HepG2 (cell line): ENCODE results near the gene CIAO3. TPM values are rescaled to one million over a fixed set of nuclear protein-coding genes. Genes with fewer than 3 reads are reported as not detected.
A peak's percentile ranks its signal among the peaks of the same experiment; 100 is the strongest.

Experiments used
- ATAC-seq: fragments of 200-7000 bp; cut with Tn5 transposase; 3 replicates; pipeline ENCODE4 v1.9.1; 2020; ENCODE audit warnings: mild to moderate bottlenecking, moderate library complexity
- BruUV-seq: library from RNA; stranded (reverse); fragments of 400-500 nt; replicated peaks from 2 replicates; lab custom pipeline; 2021; lab: Mats Ljungman, UMichigan
- CTCF ChIA-PET: fragments of 300-600 bp; formaldehyde crosslinking; extraction: SDS; loops from one replicate; lab custom pipeline; 2021; ENCODE audit warnings: low total read pairs, inconsistent platforms, low intra/inter-chr PET ratio; lab: Yijun Ruan, JAX
- POLR2A ChIA-PET: fragments of 350-600 bp; sonication (Branson Sonifier 250); formaldehyde crosslinking; loops from one replicate; lab custom pipeline; 2020; ENCODE audit warnings: antibody characterized with exemption, inconsistent platforms; lab: Yijun Ruan, JAX
- DNase-seq: peaks from one replicate; pipeline ENCODE4 v3.0.0-alpha.2; 2015; ENCODE audit warnings: low spot score
- FAIRE-seq: peaks from 3 replicates; lab custom pipeline; 2011; peaks lifted over from hg19 to GRCh38; lab: Jason Lieb, UNC
- H2AFZ ChIP-seq: one replicate; pipeline ENCODE4 v1.6.1; 2011; ENCODE audit warnings: low read length, inconsistent platforms
- H3K27ac ChIP-seq: fragments of 300-600 bp; 3 replicates; pipeline ENCODE4 v1.8.0; 2011; ENCODE audit warnings: mixed run types, mild to moderate bottlenecking, mixed read lengths, low read length, inconsistent platforms; ENCODE audit not compliant: insufficient read depth; ENCODE audit errors: extremely low read length
- H3K27me3 ChIP-seq, 2 experiments: fragments of 200-600 bp in 1 of 2; 2 replicates in 1 of 2; 3 replicates in 1 of 2; pipeline versions ENCODE4 v1.6.0 to v1.8.0; 2011; ENCODE audit warnings: low read length in 2 of 2, mild to moderate bottlenecking in 2 of 2, moderate library complexity in 2 of 2, inconsistent platforms in 1 of 2; ENCODE audit not compliant: insufficient read depth in 2 of 2, control insufficient read depth in 1 of 2
- H3K36me3 ChIP-seq, 2 experiments: fragments of 200-600 bp in 1 of 2; replicated peaks in 1 of 2; 2 replicates in 1 of 2; 3 replicates in 1 of 2; pipeline versions ENCODE4 v1.5.1 to v1.8.0; 2011; ENCODE audit warnings: low read length in 2 of 2, inconsistent platforms in 1 of 2; ENCODE audit not compliant: insufficient read depth in 2 of 2, control insufficient read depth in 1 of 2
- H3K4me1 ChIP-seq: 2 replicates; pipeline ENCODE4 v1.5.1; 2012; ENCODE audit warnings: low read length, inconsistent platforms; ENCODE audit not compliant: insufficient read depth
- H3K4me2 ChIP-seq: 2 replicates; pipeline ENCODE4 v1.6.0; 2011; ENCODE audit warnings: low read depth, low read length, inconsistent platforms
- H3K4me3 ChIP-seq, 3 experiments: fragments of 200-600 bp in 1 of 3; sonication (generic), shearing (Covaris generic) in 1 of 3; replicated peaks in 1 of 3; 2 replicates each; pipeline ENCODE4 v1.5.1; 2011 to 2016; ENCODE audit warnings: low read length in 3 of 3, inconsistent platforms in 2 of 3, low read depth in 2 of 3, mild to moderate bottlenecking in 2 of 3, control low read depth in 1 of 3, mixed read lengths in 1 of 3; ENCODE audit not compliant: insufficient read depth in 1 of 3
- H3K79me2 ChIP-seq: one replicate; pipeline ENCODE4 v1.6.1; 2011; ENCODE audit warnings: low read length, inconsistent platforms; ENCODE audit not compliant: insufficient read depth
- H3K9ac ChIP-seq: 2 replicates; pipeline ENCODE4 v1.6.0; 2011; ENCODE audit warnings: mild to moderate bottlenecking, low read depth, low read length, inconsistent platforms; ENCODE audit not compliant: insufficient read depth
- H3K9me3 ChIP-seq: 2 replicates; pipeline ENCODE4 v1.5.1; 2012; ENCODE audit warnings: mild to moderate bottlenecking, low read length
- H4K20me1 ChIP-seq: 2 replicates; pipeline ENCODE4 v1.6.0; 2011; ENCODE audit warnings: inconsistent platforms, mild to moderate bottlenecking, low read length, moderate library complexity; ENCODE audit not compliant: insufficient read depth
- AGO1 ChIP-seq: fragments of 200-400 bp; formaldehyde crosslinking; IDR thresholded peaks from 2 replicates; pipeline ENCODE4 v1.6.1; 2017; ENCODE audit warnings: mild to moderate bottlenecking, low read depth, low read length, moderate library complexity; ENCODE audit not compliant: poor library complexity, severe bottlenecking
- AGO2 ChIP-seq: fragments of 200-400 bp; formaldehyde crosslinking; optimal IDR thresholded peaks from 2 replicates; pipeline ENCODE3; 2017; ENCODE audit warnings: mild to moderate bottlenecking, low read depth, low read length, moderate library complexity
- ATF7 ChIP-seq, 2 experiments: fragments of 450-650 bp in 1 of 2; sonication (generic) in 1 of 2; formaldehyde crosslinking in 1 of 2; IDR thresholded peaks; 2 replicates each; pipeline versions ENCODE4 v1.4.0 to v1.6.1; 2016 to 2020; ENCODE audit warnings: antibody characterized with exemption in 1 of 2, mild to moderate bottlenecking in 1 of 2, missing genetic modification reagents in 1 of 2
- ERF ChIP-seq: IDR thresholded peaks from 2 replicates; pipeline ENCODE4 v1.6.1; 2018; ENCODE audit warnings: missing biosample characterization, missing genetic modification reagents
- GABPB1 ChIP-seq: IDR thresholded peaks from 2 replicates; pipeline ENCODE4 v1.6.1; 2016; ENCODE audit warnings: mild to moderate bottlenecking, missing genetic modification reagents, moderate library complexity, missing compliant biosample characterization
- HMG20A ChIP-seq: IDR thresholded peaks from 2 replicates; pipeline ENCODE4 v1.6.1; 2016; ENCODE audit warnings: borderline replicate concordance
- HMGA1 ChIP-seq: sonication (generic); formaldehyde crosslinking; conservative IDR thresholded peaks from 2 replicates; pipeline ENCODE4 v1.4.0; 2020; ENCODE audit warnings: missing genetic modification reagents
- JUND ChIP-seq: sonication (generic); formaldehyde crosslinking; IDR thresholded peaks from 2 replicates; pipeline ENCODE4 v1.8.0; 2022; ENCODE audit warnings: mild to moderate bottlenecking, missing genetic modification reagents
- KAT7 ChIP-seq: IDR thresholded peaks from 2 replicates; pipeline ENCODE4 v1.6.1; 2018; ENCODE audit warnings: borderline replicate concordance, missing compliant biosample characterization
- KLF16 ChIP-seq, 2 experiments: sonication (generic) in 1 of 2; formaldehyde crosslinking in 1 of 2; IDR thresholded peaks; 2 replicates each; pipeline versions ENCODE4 v1.6.1 to v1.8.0; 2016 to 2023; ENCODE audit warnings: missing genetic modification reagents in 2 of 2, missing compliant biosample characterization in 1 of 2
- POLR2A ChIP-seq, 2 experiments: IDR thresholded peaks; 2 replicates each; pipeline ENCODE4 v1.6.1; 2011; ENCODE audit warnings: low read depth in 2 of 2, low read length in 2 of 2, mild to moderate bottlenecking in 1 of 2, moderate library complexity in 1 of 2; ENCODE audit not compliant: insufficient read depth in 1 of 2
- RBFOX2 ChIP-seq: fragments of 200-400 bp; formaldehyde crosslinking; IDR thresholded peaks from 2 replicates; pipeline ENCODE4 v1.6.1; 2017; ENCODE audit warnings: low read depth, mild to moderate bottlenecking, low read length
- ZBTB38 ChIP-seq: sonication (generic); formaldehyde crosslinking; IDR thresholded peaks from 2 replicates; pipeline ENCODE4 v1.5.1; 2020; ENCODE audit warnings: mild to moderate bottlenecking, missing genetic modification reagents
- ZNF10 ChIP-seq: sonication (generic); formaldehyde crosslinking; IDR thresholded peaks from 2 replicates; pipeline ENCODE4 v1.4.0; 2020; ENCODE audit warnings: mild to moderate bottlenecking, low read depth, missing genetic modification reagents, borderline replicate concordance
- ZNF256 ChIP-seq: sonication (generic); formaldehyde crosslinking; conservative IDR thresholded peaks from 2 replicates; pipeline ENCODE4 v1.4.0; 2020; ENCODE audit warnings: missing genetic modification reagents
- ZNF451 ChIP-seq: sonication (generic); formaldehyde crosslinking; IDR thresholded peaks from 2 replicates; pipeline ENCODE4 v1.5.0; 2020; ENCODE audit warnings: mild to moderate bottlenecking, missing genetic modification reagents
- WGBS: methylation state at CpG from one replicate; pipeline ENCODE4 v1.1.6; 2017; ENCODE audit warnings: low lambda C conversion rate; 5-methylcytosine and 5-hydroxymethylcytosine counted together
- in situ Hi-C: cut with HindIII; loops from 2 replicates; pipeline ENCODE4 v1.10.0; 2017; ENCODE audit warnings: low pct_unique_long_range_greater_than_20kb; ENCODE audit not compliant: extremely low pct_ligation_motif_present
- intact Hi-C: fragments of 100-400 bp; cut with micrococcal nuclease; formaldehyde crosslinking; loops from one replicate; pipeline ENCODE4 v1.10.0; 2022; ENCODE audit not compliant: unreplicated experiment
- polyA plus RNA-seq, 8 experiments: library from polyadenylated mRNA; depleted of rRNA in 3 of 8; stranded (reverse) in 7 of 8; unstranded in 1 of 8; fragments of >200 nt; fragmentation: Illumina TruSeq in 4 of 8; extraction: Trizol in 4 of 8; gene quantifications; 2 replicates each; pipeline versions ENCODE4 v1.2.1 to v1.2.3, GENCODE V29; 2011 to 2016; ENCODE audit warnings: low read depth in 4 of 8, missing spikeins in 1 of 8, mixed read lengths in 1 of 8; ENCODE audit not compliant: insufficient read depth in 1 of 8
- total RNA-seq, 5 experiments: library from RNA; depleted of rRNA; stranded (reverse); fragments of >200 nt; fragmentation: Illumina TruSeq; extraction: Trizol; gene quantifications; 2 replicates each; pipeline ENCODE4 v1.2.3, GENCODE V29; 2016; ENCODE audit warnings: low read depth in 1 of 5
- TF ChIP-seq, protein P1 (sequence below): sonication (generic); formaldehyde crosslinking; IDR thresholded peaks from 2 replicates; pipeline ENCODE4 v1.4.0; 2020; ENCODE audit warnings: missing genetic modification reagents, borderline replicate concordance
- TF ChIP-seq, protein P2 (sequence below): sonication (generic); formaldehyde crosslinking; IDR thresholded peaks from 2 replicates; pipeline ENCODE4 v1.4.0; 2020; ENCODE audit warnings: missing genetic modification reagents

The CIAO3 gene
- total and polyA plus RNA-seq, 2 of the 13 experiments (the other 11 are each of a cell fraction or from before 2014, with no cell fraction given), result 21.7 to 25.0 TPM

DNA sequence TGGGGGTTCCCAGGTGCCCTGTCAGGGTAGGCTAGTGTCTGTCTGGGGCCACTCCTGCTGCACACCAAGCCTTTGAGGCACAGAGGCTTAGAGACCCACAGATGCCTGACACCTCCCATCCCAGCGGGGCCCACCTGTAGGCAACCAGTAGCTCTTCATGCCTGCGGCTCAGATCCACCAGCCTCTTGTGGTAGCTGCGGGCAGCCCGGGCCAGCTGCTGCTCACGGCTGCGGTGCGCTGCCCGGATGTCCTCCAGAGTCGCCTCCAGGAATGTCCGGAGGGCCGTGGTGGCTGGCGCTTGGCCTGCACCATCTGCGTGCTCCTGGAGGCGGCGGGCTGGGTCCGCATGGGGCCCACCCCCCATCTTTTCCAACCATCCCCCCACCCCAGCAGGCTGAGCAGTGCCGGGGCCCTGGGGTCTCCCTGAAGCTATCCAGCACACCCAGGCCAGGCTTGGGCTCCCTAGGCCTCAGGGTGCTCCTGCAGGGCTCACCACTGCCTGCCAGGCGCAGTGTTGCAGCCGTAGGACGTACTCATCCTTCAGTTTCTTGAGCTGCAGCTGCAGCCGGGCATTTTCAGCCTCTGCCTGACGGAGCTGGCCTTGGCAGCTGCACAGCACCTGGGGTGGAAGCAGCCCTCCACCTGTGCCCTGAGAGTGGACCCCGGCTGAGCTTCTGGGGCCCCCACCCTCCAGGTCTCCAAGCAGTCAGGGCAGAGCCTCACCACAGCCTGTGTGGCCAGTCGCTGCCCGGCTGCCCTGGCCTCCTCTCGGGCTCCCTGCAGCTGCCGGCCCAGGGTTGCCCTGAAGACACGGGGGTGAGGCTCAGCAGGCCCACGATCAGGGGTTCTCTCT, 16.4 kb downstream of the CIAO3 start:
- Histone ChIP-seq H3K27ac (no peak overlapping the region), H3K27me3 (peaks cover 0 to 3% of the 10 kb centered on the region in 2 experiments; a peak in 1 of 5 replicates), H2AFZ (no peak overlapping the region), H3K4me1 (peaks cover 29% of the 10 kb centered on the region), H3K4me3 (no peak overlapping the region), H4K20me1 (no peaks in the 10 kb centered on the region), H3K79me2 (no peaks in the 10 kb centered on the region), H3K4me2 (no peak overlapping the region), H3K9me3 (no peaks in the 10 kb centered on the region), H3K9ac (no peak overlapping the region), H3K36me3 (no peaks in the 10 kb centered on the region)
- ChIA-PET CTCF (no interaction called here), POLR2A (interaction anchor here (2.6 kb wide), 1 partner anchor 8 kb away, joined by 14 read pairs; no protein-coding TSS in a partner anchor)
- intact Hi-C loops (no loop called here), in situ Hi-C loops (no loop called here)
- FAIRE-seq, result no peak
- WGBS, result 35% methylated on average over 5 of the region's 29 CpGs
- no peak for DNase-seq
- BruUV-seq, result no TSS peak
- ATAC-seq, result no peak
- no peak for TF ChIP-seq HMG20A (CRISPR knock-in tag)
- TF ChIP-seq KAT7 (CRISPR knock-in tag), result no peak
- no peak for TF ChIP-seq ERF (CRISPR knock-in tag)
- no peak for TF ChIP-seq ZBTB38 (CRISPR knock-in tag)
- TF ChIP-seq AGO2, result peak; percentile 81
- TF ChIP-seq ZNF10, result no peak
- TF ChIP-seq, protein P1, sequence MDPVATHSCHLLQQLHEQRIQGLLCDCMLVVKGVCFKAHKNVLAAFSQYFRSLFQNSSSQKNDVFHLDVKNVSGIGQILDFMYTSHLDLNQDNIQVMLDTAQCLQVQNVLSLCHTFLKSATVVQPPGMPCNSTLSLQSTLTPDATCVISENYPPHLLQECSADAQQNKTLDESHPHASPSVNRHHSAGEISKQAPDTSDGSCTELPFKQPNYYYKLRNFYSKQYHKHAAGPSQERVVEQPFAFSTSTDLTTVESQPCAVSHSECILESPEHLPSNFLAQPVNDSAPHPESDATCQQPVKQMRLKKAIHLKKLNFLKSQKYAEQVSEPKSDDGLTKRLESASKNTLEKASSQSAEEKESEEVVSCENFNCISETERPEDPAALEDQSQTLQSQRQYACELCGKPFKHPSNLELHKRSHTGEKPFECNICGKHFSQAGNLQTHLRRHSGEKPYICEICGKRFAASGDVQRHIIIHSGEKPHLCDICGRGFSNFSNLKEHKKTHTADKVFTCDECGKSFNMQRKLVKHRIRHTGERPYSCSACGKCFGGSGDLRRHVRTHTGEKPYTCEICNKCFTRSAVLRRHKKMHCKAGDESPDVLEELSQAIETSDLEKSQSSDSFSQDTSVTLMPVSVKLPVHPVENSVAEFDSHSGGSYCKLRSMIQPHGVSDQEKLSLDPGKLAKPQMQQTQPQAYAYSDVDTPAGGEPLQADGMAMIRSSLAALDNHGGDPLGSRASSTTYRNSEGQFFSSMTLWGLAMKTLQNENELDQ, result no peak
- peak; percentile 12; the same call in 1 of the 2 replicates for TF ChIP-seq GABPB1 (CRISPR knock-in tag)
- peak in 1 of 2 experiments; percentile 30; a peak in 1 of 4 replicates for TF ChIP-seq POLR2A (IDR thresholded peaks at IDR 0.05; ENCODE audit: insufficient read depth in 1 of 2, low read depth in 2 of 2, low read length in 2 of 2)
- peak; percentile 23 for TF ChIP-seq AGO1
- TF ChIP-seq, protein P2, sequence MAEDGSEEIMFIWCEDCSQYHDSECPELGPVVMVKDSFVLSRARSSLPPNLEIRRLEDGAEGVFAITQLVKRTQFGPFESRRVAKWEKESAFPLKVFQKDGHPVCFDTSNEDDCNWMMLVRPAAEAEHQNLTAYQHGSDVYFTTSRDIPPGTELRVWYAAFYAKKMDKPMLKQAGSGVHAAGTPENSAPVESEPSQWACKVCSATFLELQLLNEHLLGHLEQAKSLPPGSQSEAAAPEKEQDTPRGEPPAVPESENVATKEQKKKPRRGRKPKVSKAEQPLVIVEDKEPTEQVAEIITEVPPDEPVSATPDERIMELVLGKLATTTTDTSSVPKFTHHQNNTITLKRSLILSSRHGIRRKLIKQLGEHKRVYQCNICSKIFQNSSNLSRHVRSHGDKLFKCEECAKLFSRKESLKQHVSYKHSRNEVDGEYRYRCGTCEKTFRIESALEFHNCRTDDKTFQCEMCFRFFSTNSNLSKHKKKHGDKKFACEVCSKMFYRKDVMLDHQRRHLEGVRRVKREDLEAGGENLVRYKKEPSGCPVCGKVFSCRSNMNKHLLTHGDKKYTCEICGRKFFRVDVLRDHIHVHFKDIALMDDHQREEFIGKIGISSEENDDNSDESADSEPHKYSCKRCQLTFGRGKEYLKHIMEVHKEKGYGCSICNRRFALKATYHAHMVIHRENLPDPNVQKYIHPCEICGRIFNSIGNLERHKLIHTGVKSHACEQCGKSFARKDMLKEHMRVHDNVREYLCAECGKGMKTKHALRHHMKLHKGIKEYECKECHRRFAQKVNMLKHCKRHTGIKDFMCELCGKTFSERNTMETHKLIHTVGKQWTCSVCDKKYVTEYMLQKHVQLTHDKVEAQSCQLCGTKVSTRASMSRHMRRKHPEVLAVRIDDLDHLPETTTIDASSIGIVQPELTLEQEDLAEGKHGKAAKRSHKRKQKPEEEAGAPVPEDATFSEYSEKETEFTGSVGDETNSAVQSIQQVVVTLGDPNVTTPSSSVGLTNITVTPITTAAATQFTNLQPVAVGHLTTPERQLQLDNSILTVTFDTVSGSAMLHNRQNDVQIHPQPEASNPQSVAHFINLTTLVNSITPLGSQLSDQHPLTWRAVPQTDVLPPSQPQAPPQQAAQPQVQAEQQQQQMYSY (CRISPR knock-in tag), result no peak
- TF ChIP-seq RBFOX2, result peak; percentile 50
- no peak for TF ChIP-seq ATF7 (IDR thresholded peaks at IDR 0.05)
- TF ChIP-seq ATF7 (CRISPR knock-in tag; IDR thresholded peaks at IDR 0.05), result no peak
- TF ChIP-seq JUND (CRISPR knock-in tag), result no peak
- no peak for TF ChIP-seq ZNF451 (CRISPR knock-in tag)
- TF ChIP-seq ZNF256 (CRISPR knock-in tag), result no peak
- no peak for TF ChIP-seq KLF16 (CRISPR knock-in tag; IDR thresholded peaks at IDR 0.05)
- no peak for TF ChIP-seq HMGA1 (CRISPR knock-in tag)
